HepG2 (cell line): Measurements from ENCODE around the gene SURF1. TPM values are rescaled to one million over a fixed set of nuclear protein-coding genes. Genes with fewer than 3 reads are reported as not detected.

Experiments used
- ELF4 ChIP-seq: sonication (generic); formaldehyde crosslinking; IDR thresholded peaks from 2 replicates; pipeline ENCODE4 v1.5.0; 2020; ENCODE audit warnings: missing genetic modification reagents, mild to moderate bottlenecking, moderate library complexity, borderline replicate concordance
- FOXA1 ChIP-seq, 2 experiments: fragments of 450-650 bp in 1 of 2; sonication (generic) in 1 of 2; formaldehyde crosslinking in 1 of 2; IDR thresholded peaks; 2 replicates each; pipeline versions ENCODE4 v1.4.0 to v1.6.1; 2016 to 2020; ENCODE audit warnings: missing genetic modification reagents in 1 of 2
- FOXC1 ChIP-seq: sonication (generic); formaldehyde crosslinking; IDR thresholded peaks from 2 replicates; pipeline ENCODE4 v1.8.0; 2022; ENCODE audit warnings: mild to moderate bottlenecking, missing genetic modification reagents, borderline replicate concordance
- LRRFIP1 ChIP-seq: sonication (generic); formaldehyde crosslinking; conservative IDR thresholded peaks from 2 replicates; pipeline ENCODE4 v1.4.0; 2020; ENCODE audit warnings: missing genetic modification reagents
- MAX ChIP-seq: IDR thresholded peaks from 2 replicates; pipeline ENCODE4 v1.6.1; 2012; ENCODE audit warnings: inconsistent platforms
- RFX5 ChIP-seq: IDR thresholded peaks from 2 replicates; pipeline ENCODE4 v1.6.1; 2011; ENCODE audit warnings: low read depth, low read length, improper control_type of control experiment
- SAP130 ChIP-seq: IDR thresholded peaks from 2 replicates; pipeline ENCODE4 v1.6.1; 2016; ENCODE audit warnings: low read depth
- UBTF ChIP-seq: sonication (generic); formaldehyde crosslinking; IDR thresholded peaks from 2 replicates; pipeline ENCODE4 v1.4.0; 2020; ENCODE audit warnings: mild to moderate bottlenecking, missing genetic modification reagents
- ZBTB43 ChIP-seq: sonication (generic); formaldehyde crosslinking; conservative IDR thresholded peaks from 2 replicates; pipeline ENCODE4 v1.4.0; 2020; ENCODE audit warnings: missing genetic modification reagents
- ZC3H13 ChIP-seq: sonication (generic); formaldehyde crosslinking; IDR thresholded peaks from 2 replicates; pipeline ENCODE4 v1.8.1; 2023; ENCODE audit warnings: mild to moderate bottlenecking, missing genetic modification reagents, moderate library complexity
- ZNF446 ChIP-seq: sonication (generic); formaldehyde crosslinking; IDR thresholded peaks from 2 replicates; pipeline ENCODE4 v1.5.0; 2020; ENCODE audit warnings: mild to moderate bottlenecking, missing genetic modification reagents
- ZNF451 ChIP-seq: sonication (generic); formaldehyde crosslinking; IDR thresholded peaks from 2 replicates; pipeline ENCODE4 v1.5.0; 2020; ENCODE audit warnings: mild to moderate bottlenecking, missing genetic modification reagents
- ZNF552 ChIP-seq: sonication (generic); formaldehyde crosslinking; IDR thresholded peaks from 2 replicates; pipeline ENCODE4 v1.9.0; 2022; ENCODE audit warnings: missing genetic modification reagents, mild to moderate bottlenecking, borderline replicate concordance
- ZNF609 ChIP-seq: sonication (generic); formaldehyde crosslinking; IDR thresholded peaks from 2 replicates; pipeline ENCODE4 v1.4.0; 2020; ENCODE audit warnings: mild to moderate bottlenecking, missing genetic modification reagents, borderline replicate concordance
- ZNF709 ChIP-seq: sonication (generic); formaldehyde crosslinking; IDR thresholded peaks from 2 replicates; pipeline ENCODE4 v1.5.0; 2020; ENCODE audit warnings: mild to moderate bottlenecking, missing genetic modification reagents
- ZNF775 ChIP-seq: sonication (generic); formaldehyde crosslinking; IDR thresholded peaks from 2 replicates; pipeline ENCODE4 v1.4.0; 2020; ENCODE audit warnings: missing genetic modification reagents, mild to moderate bottlenecking, moderate library complexity, borderline replicate concordance
- ZNF777 ChIP-seq: sonication (generic); formaldehyde crosslinking; IDR thresholded peaks from 2 replicates; pipeline ENCODE4 v1.4.0; 2020; ENCODE audit warnings: missing genetic modification reagents
- ZSCAN30 ChIP-seq: sonication (generic); formaldehyde crosslinking; IDR thresholded peaks from 2 replicates; pipeline ENCODE4 v1.5.0; 2020; ENCODE audit warnings: mild to moderate bottlenecking, missing genetic modification reagents
- polyA plus RNA-seq, 8 experiments: library from polyadenylated mRNA; depleted of rRNA in 3 of 8; stranded (reverse) in 7 of 8; unstranded in 1 of 8; fragments of >200 nt; fragmentation: Illumina TruSeq in 4 of 8; extraction: Trizol in 4 of 8; gene quantifications; 2 replicates each; pipeline versions ENCODE4 v1.2.1 to v1.2.3, GENCODE V29; 2011 to 2016; ENCODE audit warnings: low read depth in 4 of 8, missing spikeins in 1 of 8, mixed read lengths in 1 of 8; ENCODE audit not compliant: insufficient read depth in 1 of 8
- total RNA-seq, 5 experiments: library from RNA; depleted of rRNA; stranded (reverse); fragments of >200 nt; fragmentation: Illumina TruSeq; extraction: Trizol; gene quantifications; 2 replicates each; pipeline ENCODE4 v1.2.3, GENCODE V29; 2016; ENCODE audit warnings: low read depth in 1 of 5

Gene SURF1
- total and polyA plus RNA-seq, 2 of the 13 experiments (the other 11 are each of a cell fraction or from before 2014, with no cell fraction given): 17.8 to 40.7 TPM

GRCh38 chr9:133375116-133375723 is 18.9 kb upstream of the SURF1 start (continued):
- no peak for TF ChIP-seq UBTF (CRISPR knock-in tag)
- peak; percentile 51; the same call in 1 of the 2 replicates for TF ChIP-seq FOXC1
- peak; percentile 70 for TF ChIP-seq SAP130 (CRISPR knock-in tag)
- TF ChIP-seq MAX: peak; percentile 45; the same call in 1 of the 2 replicates
- no peak for TF ChIP-seq LRRFIP1
- peak; percentile 73; the same call in 1 of the 2 replicates for TF ChIP-seq ELF4
- TF ChIP-seq ZNF609 (CRISPR knock-in tag): no peak
- TF ChIP-seq ZNF451 (CRISPR knock-in tag): no peak
- no peak for TF ChIP-seq ZSCAN30 (CRISPR knock-in tag)
- no peak for TF ChIP-seq ZNF552 (CRISPR knock-in tag)
- no peak for TF ChIP-seq FOXA1 (IDR thresholded peaks at IDR 0.05)
- no peak for TF ChIP-seq FOXA1 (CRISPR knock-in tag; IDR thresholded peaks at IDR 0.05)
- TF ChIP-seq ZBTB43: peak; percentile 49; the same call in 1 of the 2 replicates
- no peak for TF ChIP-seq ZNF777 (CRISPR knock-in tag)
- TF ChIP-seq ZC3H13: no peak
- TF ChIP-seq ZNF775 (CRISPR knock-in tag): 0 out of 2 replicates have a peak, but pooled peaks have one; percentile 3
- TF ChIP-seq ZNF709 (CRISPR knock-in tag): no peak
- no peak for TF ChIP-seq RFX5
- no peak for TF ChIP-seq ZNF446 (CRISPR knock-in tag)
